ENCODE results near the gene CKM.
"Not testable (repeated sequence)": the region's sequence is repeated elsewhere in the genome, so short reads cannot be mapped to it uniquely, and the experiment has no call there.

Gene CKM

DNA sequence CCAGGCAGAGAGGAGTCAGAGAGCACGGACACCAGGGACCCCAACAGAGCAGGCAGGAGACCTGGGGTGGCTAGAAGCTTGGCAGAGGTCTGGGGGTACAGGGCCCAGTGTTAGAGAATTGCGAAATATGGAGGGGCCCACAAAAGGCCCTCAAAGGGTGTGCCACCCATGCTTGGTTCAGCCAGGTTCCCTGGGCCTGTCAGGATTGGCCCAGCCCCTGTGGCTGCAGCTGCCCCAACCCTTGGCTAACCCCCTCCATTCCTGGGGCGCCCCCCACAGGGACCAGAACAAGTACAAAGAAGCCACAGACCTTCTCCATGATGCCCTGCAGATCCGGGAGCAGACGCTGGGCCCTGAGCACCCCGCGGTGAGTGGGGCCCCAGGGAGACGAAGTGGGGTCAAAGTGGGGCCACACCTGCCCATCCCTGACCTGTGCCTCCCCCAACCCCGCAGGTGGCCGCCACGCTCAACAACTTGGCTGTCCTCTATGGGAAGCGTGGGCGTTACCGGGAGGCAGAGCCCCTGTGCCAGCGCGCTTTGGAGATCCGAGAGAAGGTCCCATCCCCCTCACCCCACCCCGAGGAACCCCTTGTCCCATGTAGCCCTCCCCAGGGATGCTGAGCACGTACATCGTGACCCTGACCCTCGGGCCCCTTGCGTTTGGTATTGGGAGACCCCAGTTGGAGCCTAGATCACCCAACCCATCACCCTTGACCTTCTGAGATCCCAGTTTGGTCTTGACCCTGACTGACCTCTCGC lies 25.9 kb upstream of the CKM start:
- no peak for DNase-seq

DNA sequence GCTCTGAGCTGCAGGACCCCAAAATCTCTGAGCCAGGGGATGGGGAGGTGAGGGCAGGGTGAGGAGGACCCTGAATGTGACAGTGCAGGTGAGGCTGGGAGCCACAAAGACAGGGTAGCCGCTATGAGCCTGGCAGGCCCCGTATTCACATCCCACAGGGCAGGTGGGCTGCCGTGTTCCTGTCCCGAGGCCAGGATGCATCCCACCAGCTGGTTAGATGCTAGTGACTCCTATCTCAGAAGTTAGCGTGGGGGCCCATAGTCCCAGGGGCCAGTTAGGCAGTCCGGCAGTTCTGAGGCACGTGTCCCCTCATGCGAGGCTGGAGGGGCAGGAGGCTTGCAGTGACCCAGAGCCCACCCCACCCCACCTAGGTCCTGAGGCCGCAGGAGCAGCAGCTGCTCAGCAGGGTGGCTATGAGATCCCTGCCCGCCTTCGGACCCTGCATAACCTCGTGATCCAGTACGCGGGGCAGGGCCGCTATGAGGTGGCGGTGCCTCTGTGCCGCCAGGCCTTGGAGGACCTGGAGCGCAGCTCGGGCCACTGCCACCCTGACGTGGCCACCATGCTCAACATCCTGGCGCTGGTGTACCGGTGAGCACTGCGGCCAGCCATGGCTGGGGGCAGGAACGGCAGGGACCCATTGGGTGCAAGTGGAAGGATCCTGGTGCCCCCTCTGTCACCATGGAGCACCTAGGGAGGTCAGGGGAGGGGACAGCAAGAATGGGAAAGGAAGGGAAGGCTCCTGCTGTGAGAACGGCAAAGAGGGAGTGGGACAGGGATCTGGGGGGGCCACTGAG lies 25.1 kb upstream of the CKM start:
- no peak for DNase-seq

DNA sequence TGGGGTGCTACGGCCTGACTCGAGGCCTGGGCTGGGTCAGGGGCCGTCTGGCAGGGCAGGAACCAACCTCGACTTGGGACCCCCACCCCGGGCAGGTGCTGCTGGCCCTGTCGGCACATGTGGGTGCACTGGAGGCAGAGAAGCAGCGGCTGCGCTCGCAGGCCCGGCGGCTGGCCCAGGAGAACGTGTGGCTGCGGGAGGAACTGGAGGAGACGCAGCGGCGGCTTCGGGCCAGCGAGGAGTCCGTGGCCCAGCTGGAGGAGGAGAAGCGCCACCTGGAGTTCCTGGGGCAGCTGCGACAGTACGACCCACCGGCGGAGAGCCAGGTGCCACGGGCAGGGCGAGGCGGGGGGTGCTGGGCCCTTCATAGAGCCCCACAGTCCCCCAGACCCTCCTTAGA lies 23.8 kb upstream of the CKM start:
- no peak for DNase-seq

DNA sequence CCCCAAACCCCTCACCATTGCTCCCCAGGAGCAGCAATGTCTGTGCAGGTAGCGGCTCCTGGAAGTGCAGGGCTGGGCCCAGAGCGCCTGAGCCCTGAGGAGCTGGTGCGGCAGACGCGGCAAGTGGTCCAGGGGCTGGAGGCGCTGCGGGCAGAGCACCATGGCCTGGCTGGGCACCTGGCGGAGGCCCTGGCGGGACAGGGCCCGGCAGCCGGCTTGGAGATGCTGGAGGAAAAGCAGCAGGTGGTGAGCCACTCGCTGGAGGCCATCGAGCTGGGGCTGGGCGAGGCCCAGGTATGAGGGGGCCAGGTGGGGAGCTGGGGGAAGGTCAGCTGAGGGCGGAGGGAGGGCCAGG lies 22.8 kb upstream of the CKM start:
- no peak for DNase-seq

DNA sequence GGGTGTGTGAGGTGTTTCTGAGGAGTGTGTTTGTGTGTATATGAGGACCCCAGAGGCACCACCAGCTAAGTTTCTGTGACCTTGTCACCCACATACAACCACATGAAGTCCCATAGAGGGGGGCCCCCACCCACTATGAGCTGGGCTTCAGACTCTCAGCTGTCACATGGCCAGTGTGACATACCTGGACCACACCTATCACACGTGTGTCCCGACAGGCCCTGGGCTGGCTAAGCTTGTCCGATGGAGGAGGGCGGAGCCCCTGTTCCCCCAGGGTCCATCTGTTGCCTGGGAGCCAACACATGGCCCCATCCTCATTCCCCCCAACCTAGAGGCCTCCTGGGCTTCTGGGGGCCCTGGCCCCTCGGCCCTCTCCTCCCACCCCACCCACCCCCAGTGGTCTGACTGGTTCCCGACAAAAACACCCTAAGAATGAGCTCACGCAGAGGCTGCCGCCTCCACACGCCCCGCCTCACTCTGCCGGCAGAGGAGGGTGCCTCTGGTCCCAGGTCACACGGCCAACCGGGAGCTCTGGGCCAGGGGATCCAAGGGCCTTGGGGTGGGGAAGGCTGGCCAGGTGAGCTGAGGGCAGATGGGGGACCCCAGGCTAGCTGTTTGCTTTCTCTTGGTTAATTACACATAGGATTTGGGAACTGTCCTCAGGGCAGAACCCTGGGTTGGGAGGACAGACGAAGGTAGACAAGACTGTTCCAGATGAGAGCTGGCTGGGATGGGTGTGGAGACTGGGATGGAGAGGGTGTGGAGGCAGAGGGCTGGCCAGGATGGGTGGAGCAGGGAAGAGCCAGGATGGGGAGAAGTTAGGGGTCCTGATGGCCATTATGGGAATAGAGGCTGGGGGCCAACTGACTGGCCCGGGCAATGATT lies 22.2 kb upstream of the CKM start:
- no peak for DNase-seq

DNA sequence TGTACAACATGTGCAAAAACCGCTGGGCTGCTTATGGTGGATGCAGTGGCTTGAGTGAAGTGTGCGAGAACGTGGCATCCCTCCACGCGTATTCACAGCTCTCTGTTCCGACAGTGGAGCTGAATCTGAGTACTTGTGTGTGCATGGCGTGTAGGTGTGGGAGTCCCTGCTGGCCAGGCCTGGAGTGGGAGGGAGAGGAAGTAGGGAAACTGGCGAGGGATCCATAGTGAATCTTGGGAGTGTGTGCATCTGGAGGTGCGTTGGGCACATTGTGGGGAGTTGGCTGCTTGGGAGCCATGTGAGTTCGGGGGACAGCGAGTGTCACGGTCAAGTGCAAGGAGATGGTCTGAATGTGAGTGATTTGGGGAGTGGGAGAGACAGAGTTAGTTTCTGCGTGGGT lies 20.2 kb upstream of the CKM start:
- DNase-seq: no peak

DNA sequence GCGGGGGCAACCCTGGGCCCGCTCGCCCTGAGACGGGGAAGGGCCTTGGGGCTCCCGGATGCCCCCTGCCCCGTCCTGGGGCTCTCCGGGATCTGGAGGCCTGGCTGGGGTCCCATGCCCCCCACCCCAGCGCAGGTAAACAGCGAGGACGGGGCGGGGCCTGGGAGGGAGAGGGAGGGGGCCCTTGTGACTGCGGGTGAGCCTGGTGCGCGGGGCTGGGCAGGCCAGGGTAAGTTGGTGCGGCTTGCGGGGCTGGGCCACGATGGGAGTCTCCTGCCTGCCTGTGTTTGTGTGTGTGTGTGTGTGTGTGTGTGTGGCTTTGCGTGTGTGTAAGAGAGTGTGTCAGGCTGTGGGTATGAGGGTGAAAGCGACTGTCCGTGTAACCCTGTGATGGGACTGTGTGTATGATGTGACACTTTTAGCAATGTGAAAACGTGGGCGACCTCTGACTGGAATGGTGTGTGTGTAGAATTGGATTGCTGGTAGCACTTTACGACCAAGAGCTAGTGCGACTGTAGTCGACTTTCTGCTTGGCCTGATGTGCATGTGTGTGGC lies 18.3 kb upstream of the CKM start:
- DNase-seq: no peak

DNA sequence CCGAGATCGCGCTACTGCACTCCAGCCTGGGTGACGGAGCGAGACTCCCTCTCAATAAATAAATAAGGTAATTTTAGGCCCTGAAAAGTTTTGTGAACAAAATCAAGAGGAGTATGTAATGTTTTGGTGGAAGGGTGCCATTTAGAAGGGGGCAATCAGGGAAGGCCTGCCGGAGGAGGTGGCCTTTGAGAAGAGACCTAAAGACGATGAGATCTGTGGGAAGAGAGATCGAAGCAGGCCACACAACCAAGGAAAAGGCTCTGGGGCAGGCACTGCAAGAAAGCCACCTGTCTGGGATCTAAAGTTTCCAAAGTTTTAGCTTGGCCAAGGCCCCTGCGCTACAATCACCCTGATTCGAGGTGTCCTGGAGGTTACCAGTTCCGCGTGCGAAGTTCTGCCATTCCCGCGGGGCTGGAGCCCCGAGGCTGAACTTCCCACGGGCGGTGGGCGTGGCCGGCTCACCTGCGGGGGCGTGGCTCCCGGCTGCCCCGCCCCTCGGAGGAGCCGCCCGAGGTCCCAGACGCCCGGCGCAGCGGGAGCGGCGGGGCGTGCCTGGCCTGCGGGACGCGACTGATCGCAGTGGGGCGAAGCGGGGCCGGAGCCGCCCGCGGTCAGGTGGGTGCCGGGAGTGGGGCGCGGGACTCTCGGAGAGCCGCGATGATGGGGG lies 17.7 kb upstream of the CKM start, which contains the start of gene KLC3:
TSS of gene KLC3 (plus strand) at position 519 of the 667 bp plus-strand sequence. CDS start 4,792 bp downstream, outside the sequence.
- DNase-seq: no peak

DNA sequence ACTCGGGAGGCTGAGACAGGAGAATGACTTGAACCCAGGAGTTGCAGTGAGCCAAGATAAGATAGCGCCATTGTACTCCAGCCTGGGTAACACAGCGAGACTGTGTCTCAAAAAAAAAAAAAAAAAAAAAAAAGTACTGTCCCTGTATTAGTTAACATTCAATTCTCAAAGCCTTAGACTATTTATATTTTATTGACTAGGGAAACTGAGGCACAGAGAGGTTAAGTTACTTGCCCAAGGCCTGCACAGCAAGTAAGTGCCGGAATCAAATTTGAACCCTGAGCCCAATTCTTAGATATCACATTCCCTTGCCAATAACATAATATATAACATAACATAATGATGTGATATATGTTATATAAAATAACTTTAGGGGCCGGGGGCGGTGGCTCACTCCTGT lies 17.0 kb upstream of the CKM start:
- no peak for DNase-seq

DNA sequence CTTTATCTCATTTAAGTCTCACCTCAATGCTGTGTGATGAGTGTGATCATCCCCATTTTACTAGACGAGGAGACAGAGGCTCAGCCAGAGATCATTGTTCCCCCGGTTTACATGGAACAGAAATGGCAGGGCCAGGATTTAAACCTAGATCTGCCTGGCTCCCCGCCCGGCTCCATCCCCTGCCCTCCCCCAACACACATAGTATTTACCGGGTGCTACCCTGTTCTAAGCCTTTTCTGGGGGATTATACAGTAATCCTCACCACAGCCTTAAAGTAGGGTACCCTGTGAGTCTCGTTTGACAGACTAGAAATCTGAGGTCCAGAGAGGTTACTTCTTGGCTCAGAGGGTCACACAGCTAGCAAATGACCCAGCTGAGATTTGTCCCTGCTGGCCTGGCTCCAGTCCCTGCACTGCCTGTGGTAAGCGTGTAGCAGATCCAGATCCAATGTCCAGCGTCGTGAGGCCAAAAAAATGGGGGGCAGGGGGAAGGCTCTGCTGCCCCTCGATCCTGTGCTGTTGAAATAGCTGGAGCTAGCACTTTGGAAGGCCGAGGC lies 14.1 kb upstream of the CKM start:
- DNase-seq: no peak

DNA sequence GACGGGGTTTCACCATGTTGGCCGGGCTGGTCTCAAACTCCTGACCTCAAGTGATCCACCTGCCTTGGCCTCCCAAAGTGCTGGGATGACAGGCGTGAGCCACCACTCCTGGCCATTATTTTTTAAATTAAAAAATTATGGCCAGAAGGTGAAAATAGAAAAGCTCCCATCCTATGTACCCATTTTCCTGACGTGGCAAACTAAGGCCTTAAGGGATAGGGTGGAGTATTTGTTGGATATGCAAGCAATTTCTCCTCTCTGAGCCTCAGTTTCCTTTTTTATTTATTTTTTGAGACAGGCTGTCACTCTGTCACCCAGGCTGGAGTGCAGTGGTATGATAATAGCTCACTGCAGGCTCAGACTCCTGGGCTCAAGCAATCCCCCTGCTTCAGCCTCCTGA lies 12.2 kb upstream of the CKM start:
- DNase-seq: not testable (repeated sequence)

DNA sequence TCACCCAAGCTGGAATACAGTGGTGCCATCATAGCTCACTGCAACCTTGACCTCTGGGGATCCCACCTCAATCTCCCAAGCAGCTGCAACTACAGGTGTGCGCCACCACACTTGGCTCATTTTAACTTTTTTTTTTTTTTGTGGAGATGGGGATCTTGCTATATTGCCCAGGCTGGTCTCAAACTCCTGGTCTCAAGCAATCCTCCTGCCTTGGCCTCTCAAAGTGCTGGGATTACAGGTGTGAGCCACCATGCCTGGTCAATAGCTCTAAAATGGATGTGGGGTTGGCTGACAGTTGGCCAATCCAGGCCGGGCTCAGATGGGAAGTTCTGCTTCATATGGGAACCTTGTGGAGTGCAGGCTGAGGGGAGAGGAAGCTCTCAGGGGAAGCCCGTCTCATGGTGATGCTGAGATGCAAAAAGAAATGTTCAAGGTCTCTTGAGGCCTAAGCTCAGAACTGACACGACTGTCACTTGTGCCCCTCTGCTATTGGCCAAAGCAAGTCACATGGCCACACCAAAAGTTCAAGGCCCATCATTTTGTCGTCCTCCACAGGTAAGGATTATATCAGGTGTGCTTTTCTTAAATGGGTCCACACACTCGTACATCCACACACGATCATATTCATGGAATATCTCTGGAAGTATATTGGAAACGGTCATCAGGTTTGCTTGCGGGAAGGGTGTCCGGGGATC lies 11.1 kb upstream of the CKM start:
- no peak for DNase-seq

DNA sequence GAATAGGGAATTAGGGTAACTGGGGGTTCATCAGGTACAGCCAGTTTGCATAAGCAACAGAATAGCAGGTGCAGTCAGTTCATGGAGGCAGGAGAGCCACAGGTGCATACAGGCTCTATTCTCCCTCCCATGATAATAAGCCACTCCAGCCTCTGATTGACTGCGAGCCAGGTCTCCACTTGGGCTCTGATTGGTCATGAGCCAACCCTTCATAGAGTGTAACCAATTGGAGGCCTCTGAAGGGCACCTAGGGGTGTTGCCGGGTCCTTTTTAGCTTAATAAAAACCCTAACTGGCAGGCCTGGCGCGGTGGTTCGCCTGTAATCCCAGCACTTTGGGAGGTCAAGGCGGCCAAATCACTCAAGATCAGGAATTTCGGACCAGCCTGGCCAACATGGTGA lies 8.7 kb upstream of the CKM start:
- no peak for DNase-seq

DNA sequence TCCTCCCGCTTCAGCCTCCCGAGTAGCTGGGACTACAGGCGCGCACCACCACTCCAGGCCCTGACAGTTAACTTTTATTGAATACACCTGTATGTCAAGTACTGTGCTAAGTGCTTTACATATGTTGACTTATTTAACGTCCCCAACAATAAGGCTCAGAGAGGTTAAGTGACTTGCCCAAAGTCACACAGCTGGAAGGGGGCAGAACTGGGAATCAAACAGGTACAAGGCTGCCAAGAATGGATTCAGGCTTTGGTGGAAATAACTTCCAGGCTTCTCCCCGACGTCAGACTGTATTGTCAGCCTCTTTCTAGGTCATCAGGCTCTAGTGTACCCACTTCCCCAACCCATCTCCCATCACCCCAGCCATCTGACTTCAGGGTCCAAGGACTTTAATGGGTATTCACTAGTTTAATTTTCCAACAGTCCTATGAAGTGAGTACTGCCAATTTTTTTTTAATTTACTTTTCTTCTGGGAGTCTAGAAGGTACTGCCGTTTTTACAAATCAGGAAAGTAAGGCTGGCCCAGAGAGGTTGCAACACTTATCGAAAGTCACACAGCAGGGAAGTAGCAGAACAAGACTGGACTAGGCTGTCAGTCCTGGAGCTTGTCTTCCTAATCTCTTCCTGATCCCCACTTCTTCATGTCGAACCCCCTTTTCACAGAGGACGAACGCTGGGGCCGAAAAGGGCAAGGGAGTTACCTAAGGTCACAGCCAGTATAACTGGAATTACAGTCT lies 4.9 kb upstream of the CKM start:
- DNase-seq: no peak

DNA sequence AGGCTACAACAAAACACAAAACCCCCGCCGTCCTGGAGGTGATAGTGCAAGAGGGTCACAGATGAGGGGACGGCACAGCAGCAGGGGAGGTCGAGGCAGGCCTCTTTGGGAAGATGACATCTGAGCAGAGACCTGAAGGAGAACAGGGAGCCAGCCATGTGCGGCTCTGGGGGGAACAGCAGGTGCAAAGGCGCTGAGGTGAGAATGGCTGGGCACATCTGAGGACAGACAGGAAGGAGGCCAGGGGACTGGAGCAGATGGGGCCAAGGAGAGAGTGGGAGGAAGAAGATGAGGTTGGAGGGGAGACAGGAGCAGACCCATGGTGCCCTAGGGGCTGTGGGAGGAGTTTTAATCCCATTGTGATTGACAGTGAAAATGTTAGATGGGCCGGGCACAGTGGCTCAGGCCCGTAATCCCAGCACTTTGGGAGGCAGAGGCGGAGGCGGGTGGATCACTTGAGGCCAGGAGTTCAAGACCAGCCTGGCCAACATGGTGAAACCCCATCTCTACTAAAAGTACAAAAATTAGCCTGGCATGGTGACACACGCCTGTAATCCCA lies 1.8 kb upstream of the CKM start:
- no peak for DNase-seq

DNA sequence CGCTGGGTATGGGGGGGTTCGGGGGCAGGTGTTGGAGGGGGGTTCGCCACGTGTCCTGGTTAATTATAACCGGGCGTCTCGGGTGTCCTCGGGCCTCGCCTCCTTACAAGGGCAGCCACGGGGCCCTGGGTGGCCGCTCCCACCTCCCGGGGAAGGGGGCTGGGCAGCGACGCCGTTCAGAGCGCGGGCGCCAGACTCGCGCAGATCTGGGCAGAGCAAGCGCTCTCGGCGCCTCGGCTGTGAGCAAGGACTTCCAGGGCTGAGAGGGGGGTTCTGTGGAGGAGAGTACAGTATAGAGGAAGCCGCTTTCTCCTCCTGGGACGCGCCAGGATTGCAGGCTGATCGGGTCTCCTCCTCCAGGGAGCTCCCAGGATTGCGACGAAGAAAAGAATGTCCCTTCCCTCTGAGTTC lies 1.0 kb upstream of the CKM start:
- DNase-seq: no peak

DNA sequence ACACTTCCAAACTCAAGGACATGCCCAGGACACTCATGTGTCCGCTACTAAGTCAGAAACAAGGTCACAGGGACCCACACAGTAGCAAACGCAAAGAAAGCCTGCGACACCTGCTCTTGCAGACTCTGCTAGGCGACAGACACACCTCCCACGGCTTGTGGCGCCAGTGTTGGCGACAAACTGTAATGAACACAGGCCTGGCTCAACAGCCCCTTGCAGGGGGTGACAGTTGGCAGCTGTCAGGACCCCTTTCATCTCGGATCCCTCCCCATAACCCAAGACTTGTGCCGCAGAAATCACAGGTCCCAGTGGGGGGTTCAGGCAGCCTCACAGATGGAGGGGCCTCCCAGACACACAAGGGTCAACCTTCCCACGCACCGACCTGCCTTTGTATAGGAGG lies 364 bp downstream of the CKM start:
- DNase-seq: no peak

DNA sequence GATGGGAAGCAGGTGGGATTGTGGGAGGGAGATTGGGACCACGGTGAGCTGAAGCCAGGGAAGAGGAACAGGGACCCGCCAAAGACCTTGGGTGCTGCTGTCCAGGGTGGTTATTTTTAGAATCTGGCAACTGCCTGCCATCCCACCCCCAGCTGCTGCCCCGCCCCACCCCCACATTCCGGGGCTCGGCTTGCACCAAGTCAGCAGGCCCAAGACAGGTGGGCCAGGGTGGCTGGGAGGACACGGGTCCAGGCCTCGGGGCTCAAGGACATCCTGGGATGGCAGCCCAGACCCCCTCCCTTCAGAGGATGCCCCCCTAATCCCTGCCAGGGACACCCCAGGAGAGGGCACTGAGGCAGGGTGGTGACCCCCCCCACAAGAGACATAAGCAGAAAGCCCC lies 827 bp downstream of the CKM start:
- DNase-seq: no peak

DNA sequence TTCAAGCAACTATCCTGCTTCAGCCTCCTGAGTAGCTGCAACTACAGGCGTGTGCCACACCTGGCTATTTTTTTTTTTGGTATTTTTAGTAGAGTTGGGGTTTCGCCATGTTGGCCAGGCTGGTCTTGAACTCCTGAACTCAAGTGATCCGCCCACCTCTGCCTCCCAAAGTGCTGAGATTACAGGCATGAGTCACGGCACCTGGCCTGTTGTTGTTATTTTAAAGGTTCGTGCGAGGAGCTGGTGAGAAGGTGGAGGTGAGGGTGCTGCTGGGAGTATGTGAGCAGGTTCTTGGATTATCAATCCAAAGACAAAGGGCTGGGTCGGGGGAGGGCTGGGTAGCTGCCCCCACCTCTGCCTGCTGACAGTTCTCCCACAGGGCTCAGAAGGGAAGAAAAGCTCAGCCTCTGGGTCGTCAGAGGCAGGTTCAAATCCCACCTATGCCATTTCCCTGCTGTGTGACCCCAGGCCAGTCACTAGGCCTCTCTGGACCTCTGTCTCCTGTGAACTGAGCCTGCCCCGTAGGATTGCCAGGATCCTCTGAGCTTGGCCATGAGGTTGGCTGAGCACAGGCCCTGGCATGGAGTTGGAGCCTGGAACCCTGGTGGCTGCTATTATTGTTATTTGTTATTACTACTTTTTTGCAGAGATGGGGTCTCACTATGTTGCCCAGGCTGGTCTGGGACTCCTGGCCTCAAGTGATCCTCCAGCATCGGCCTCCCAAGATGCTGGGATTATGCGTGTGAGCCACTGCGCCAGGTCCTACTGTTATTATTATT lies 1.5 kb downstream of the CKM start:
- no peak for DNase-seq

DNA sequence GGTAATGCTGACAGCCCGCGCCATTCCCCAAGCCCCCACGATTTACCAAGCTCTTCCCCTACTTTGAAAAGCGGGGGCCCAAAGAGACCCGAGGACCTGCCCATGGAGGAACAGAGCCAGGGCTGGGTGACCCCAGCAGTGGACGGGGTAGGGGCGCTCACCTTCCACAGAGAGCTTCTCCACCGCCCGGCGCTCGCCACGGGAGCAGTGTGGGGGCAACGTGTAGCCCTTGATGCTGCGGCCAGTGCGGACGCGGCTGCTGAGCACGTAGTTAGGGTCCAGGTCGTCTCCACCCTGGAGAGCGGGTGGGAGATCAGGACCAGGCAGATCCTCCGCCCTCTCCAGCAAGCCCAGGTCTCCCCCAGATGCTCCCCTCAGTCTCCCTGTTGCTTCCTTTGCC lies 7.4 kb downstream of the CKM start:
- no peak for DNase-seq
